CD4-positive, alpha-beta T cell treated with Interleukin-4 for 1 hour (primary cell): ENCODE results near the gene S1PR1.
"Not testable (repeated sequence)": the region's sequence is repeated elsewhere in the genome, so short reads cannot be mapped to it uniquely, and the experiment has no call there.

ENCODE experiments used
- DNase-seq, 2 donors: peaks; one replicate each; pipeline ENCODE4 v3.0.0-alpha.2; 2020 to 2022

S1PR1 gene

DNA sequence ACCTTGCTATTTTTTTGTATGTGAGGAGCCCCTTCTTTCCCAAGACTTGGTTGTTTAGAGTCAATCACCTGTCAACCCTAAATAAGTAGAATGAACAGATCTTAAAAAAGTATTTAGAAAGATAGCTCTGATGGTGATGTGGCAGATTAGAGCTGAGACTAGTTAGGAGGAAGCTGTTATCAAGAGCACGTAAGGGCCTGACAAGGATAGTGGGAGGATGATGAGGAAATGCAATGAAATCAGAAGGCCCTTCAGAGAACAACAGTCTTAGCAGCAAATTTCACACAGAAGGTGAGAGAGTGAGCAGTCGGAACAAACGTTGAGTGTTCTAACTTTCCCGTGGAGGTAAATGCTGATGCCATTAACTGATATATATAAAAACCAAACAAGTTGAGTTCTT is 15.9 kb upstream of the S1PR1 start:
- DNase-seq = no peak

- no peak for DNase-seq
Observed at GRCh38 chr1:101221945-101222429, 14.8 kb upstream of the S1PR1 start.

- no peak for DNase-seq
Observed at GRCh38 chr1:101227837-101228236, 9.0 kb upstream of the S1PR1 start.

DNA sequence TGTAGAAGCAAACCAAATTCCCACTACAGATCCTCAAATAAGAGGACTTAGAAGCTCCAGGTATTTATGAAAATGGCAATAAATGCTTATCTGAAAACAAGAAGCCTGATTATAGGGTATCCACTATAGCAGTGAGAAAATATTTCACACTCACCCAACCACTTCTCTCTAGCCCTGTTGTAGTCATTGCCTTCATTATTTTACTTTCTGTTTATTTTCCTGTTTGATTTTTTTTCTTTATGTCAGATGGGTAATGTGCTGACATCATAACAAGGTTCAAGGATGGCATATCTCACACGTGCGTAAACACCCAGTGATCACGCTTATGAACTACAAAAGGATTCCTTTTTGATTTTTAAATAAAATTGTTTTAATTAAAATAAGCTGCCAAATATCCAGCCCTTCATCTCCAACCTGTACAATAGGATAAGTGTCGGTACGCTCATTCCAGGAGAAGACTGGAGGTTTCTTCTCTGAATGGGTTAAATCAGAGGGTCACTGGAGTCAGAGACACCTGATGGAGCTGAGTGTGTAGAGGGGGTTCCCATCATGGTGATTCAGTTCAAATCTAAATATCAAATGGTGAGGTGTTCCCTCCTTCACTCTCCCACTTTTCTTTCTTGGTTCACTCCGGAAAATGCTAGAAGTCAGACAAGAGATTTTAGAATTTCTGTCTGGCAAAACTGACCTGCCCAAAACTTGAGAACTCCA is 8.2 kb upstream of the S1PR1 start:
- no peak for DNase-seq

DNA sequence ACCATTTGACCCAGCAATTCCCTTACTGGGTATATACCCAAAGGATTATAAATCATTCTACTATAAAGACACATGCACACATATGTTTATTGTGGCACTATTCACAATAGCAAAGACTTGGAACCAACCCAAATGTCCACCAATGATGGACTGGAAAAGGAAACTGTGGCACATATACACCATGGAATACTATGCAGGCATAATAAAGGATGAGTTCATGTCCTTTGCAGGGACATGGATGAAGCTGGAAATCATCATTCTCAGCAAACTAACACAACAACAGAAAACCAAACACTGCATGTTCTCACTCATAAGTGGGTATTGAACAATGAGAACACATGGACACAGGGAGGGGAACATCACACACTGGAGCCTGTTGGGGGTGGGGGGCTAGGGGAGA is 4.6 kb upstream of the S1PR1 start:
- DNase-seq = not testable (repeated sequence)

DNA sequence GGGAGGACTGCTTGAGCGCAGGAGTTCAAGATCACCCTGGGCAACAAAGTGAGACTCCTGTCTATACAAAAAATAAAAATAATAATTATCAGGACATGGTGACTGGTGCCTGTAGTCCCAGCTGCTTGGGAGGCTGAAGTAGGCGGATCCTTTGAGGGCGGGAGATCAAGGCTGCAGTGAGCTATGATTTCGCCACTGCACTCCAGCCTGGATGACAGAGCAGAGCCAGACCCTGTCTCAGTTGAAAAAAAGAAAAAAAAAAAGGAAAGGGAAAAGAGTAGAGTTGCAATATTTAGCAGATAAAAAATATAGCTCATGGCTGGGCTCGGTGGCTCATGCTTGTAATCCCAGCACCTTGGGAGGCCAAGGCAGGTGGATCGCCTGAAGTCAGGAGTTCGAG is 3.3 kb upstream of the S1PR1 start:
- DNase-seq = no peak

DNA sequence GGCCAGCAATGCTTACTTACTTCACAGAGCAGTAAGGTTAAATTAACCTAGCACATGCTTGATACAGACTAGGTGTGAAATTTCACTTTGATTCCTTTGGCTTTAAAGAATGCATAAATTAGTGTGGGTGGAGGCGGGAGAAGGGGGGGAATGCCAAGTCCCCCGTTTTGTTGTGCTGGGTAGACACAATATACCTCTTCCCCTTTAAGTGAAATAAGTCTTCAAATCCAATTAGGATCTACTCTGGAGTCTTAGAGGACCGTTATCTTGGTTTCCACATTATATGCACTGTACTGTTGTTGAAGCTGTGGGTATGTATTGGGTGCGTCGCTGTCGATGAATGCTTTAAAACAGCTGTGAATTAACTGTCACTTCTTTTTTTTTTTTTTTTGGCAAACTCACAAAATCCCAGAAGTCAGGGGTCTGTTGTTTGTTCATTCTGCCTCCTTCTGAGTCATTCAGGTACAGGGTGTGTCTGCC is 1.6 kb upstream of the S1PR1 start:
- peak; percentile 12 to 45 for DNase-seq

DNA sequence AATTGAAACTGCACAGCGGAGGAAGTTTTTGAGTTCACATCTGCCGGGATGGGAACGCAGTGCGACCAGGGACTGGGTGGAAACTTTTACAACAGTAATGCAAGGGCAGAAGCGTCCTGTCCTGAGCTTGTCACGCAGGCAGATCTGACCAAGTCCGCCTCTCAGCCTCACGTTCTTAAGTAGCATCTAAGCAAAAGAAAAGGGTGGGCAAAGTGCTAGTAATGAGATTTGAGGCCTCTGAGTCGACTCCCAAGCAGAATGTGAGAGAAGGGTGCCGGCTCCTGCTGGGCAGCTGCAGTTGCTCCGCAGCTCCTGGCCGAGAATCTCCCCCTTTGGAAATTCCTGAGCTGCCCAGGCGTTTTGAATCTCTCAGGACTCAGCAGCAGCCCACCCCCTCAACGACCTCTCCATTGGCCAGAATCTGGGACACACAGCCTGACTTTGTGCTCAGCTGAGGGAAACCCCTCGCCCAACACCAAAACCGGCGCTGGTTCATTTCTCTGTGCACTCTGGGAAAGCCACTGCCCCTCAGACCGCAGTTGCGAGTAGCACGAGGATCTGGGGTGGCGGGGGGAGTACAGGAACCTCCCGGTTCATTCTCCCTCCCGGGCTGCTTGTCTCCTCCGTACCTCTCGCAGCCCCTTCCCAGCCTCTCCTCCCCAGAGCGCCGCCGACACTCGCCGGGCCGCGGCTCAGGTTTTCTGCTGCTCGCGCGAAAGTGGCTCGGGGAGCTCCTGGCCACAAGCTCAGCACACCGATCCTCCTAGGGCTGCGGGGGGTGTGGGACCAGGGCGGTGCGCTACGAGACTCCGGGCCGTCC is 913 bp upstream of the S1PR1 start:
- DNase-seq = peak; percentile 60 to 66

- DNase-seq = peak; percentile 25 to 49
Observed at GRCh38 chr1:101237229-101237837, 514 bp downstream of the S1PR1 start.

- DNase-seq = peak; percentile 63 to 72
Observed at GRCh38 chr1:101238031-101238628, 1.3 kb downstream of the S1PR1 start.

DNA sequence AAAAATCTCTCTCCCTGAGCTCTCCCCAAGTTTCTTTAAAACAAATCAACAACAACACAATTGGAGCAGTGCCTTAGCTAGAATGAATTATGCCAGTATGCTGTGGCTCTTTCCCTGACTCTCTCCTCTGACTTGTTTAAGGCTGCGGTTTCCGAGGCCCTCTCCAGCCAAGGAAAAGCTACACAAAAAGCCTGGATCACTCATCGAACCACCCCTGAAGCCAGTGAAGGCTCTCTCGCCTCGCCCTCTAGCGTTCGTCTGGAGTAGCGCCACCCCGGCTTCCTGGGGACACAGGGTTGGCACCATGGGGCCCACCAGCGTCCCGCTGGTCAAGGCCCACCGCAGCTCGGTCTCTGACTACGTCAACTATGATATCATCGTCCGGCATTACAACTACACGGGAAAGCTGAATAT is 1.9 kb downstream of the S1PR1 start:
- peak; percentile 85 to 88 for DNase-seq

GRCh38 chr1:101239095-101240040 is 2.5 kb downstream of the S1PR1 start:
- DNase-seq = peak; percentile 65 to 74

DNA sequence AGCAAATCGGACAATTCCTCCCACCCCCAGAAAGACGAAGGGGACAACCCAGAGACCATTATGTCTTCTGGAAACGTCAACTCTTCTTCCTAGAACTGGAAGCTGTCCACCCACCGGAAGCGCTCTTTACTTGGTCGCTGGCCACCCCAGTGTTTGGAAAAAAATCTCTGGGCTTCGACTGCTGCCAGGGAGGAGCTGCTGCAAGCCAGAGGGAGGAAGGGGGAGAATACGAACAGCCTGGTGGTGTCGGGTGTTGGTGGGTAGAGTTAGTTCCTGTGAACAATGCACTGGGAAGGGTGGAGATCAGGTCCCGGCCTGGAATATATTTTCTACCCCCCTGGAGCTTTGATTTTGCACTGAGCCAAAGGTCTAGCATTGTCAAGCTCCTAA is 3.2 kb downstream of the S1PR1 start:
- DNase-seq = no peak

DNA sequence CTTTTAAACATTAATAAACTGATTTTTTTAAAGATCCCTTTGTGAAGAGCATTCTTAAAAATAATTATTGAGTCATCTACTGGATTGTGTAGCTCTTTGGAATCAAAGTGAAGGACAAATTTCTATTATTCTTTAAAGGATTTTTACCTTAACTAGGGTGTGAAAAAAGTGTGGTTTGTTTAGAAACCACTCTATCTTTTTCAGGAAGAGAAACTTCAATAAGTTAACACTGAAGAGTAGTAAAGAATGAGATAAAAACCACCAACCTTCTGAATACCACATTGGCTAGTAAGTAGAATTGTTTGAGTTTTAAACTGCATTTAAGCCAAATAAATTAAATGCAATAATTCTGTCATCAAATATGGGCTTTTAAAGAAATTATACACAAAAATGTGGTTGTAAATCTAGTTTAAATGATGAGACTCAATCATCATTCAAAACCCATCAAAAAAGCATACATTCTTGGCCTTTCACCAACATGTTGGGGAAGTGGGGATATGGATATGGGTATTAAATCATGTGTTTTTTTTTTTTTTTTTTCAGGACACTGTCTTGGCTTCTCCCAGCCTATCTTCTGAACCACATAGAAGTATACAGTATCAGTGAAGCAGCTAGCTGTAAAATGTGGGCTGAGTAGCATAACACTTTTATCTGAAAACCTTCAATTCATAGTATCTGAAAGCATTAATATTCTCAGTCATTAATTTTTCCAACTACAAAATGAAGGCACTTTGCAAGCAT is 4.8 kb downstream of the S1PR1 start:
- DNase-seq = peak in 1 of 2 donors; percentile 35

GRCh38 chr1:101242324-101243050 is 5.7 kb downstream of the S1PR1 start:
- no peak for DNase-seq

DNA sequence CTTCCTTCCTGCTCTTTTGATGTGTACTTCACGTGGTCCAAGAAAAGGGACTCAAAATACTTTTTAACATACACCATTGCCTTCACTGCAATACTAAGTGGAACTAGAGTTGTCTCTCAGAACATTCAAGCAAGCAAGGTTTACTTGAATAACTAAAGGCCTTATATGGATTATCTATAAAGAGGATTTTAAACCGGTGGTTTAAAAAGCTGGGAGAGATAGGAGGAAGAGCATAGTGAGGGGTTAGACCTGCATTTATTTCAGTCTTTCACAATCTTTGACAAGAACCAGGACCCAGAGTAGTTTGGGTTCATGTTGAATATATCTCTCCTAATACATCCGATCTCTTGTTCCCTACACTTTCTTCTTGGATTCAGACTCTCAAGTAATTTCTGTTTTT is 6.9 kb downstream of the S1PR1 start:
- no peak for DNase-seq

- no peak for DNase-seq
Observed at GRCh38 chr1:101244842-101245241, 8.0 kb downstream of the S1PR1 start.

DNA sequence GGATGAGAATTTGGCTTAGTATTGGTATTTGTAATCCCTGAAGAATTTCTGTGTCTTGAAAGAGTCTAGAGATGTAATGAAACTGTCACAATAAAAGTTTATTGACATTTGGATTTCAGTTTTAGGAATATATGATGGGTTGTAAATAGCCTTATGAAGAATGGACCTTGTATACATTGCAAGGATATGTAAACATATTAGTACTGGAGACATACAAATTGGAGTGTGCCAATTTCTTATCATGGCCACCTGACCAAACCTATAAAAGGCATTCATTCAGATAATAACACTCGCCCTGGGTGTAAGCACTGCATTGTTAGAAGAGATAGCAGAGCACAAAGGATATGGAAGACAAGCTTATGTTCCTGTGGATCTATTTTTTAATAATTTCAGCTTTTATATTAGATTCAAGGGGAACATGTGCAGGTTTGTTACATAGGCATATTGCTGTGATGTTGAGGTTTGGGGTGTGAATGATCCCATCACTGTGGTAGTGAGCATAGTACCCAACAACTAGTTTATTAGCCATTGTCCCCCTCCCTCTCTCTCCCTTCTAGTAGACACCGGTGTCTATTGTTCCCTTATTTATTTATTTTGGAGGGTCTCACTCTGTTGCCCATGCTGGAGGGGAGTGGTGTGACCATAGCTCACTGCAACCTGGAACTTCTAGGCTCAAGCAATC is 8.6 kb downstream of the S1PR1 start:
- no peak for DNase-seq

DNA sequence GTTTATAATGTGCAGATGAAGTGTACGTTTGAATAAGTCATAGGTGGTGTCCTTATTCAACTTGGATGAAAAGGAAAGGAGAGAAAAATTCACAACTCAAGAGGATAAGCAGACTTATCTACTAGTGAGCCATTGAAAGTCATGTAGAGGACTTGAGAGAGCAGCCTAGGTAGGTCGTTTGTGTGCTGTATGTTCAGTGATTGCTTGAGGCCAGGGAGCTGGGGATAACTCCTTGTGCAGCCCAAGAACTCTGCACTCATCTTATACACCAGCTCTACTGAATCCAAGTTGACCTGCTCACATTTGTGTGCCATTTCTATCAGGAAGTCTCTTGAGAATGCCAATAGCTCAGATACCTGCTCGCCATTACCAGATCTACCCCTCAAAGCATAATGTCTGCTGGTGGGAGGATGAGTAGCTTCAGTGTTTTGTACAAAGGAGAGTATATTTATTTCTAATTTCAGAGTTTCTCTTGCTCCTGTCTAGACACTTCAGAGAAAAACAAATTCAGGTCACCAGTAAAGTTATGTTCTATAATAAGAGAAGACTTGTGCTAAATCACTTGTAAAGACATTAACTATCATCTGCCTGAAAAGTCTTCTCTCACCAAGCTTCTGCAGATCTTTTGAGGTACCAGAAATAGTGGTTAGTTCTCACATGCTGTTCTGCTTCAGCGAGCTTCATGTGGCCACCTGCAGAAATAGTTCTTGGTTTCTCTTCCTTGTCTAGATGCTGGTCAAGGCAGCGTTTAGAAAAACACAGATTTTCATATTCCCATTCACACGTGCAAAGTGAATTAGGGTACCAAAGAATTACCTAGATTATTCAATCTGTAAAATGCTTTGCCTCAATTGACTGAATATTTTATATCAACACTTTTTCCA is 10.8 kb downstream of the S1PR1 start:
- peak in 1 of 2 donors; percentile 51 for DNase-seq
